HG02981 (cell line): ENCODE measurements around the gene RUNX3.
A peak's percentile ranks its signal among the peaks of the same experiment; 100 is the strongest.

Experiments used
- ATAC-seq: cut with Tn5 transposase; IDR thresholded peaks from one replicate; pipeline ENCODE4 v1.9.1; 2021; ENCODE audit warnings: mild to moderate bottlenecking, moderate library complexity; ENCODE audit not compliant: unreplicated experiment

Gene RUNX3

GRCh38 chr1:24931146-24931467, 1.0 kb upstream of the RUNX3 start:
- no peak for ATAC-seq

GRCh38 chr1:24929398-24930259, 447 bp downstream of the RUNX3 start:
- ATAC-seq: peak; percentile 9

GRCh38 chr1:24928689-24929397, 1.2 kb downstream of the RUNX3 start:
- no peak for ATAC-seq

- ATAC-seq: no peak
Observed at GRCh38 chr1:24927988-24928688, 1.9 kb downstream of the RUNX3 start.

GRCh38 chr1:24927473-24927872, 2.6 kb downstream of the RUNX3 start:
- ATAC-seq: no peak

- ATAC-seq: no peak
Observed at GRCh38 chr1:24926563-24927249, 3.4 kb downstream of the RUNX3 start.

GRCh38 chr1:24925963-24926362, 4.1 kb downstream of the RUNX3 start:
- no peak for ATAC-seq

- ATAC-seq: no peak
Observed at GRCh38 chr1:24925082-24925779, 4.8 kb downstream of the RUNX3 start.

GRCh38 chr1:24923485-24924113, 6.5 kb downstream of the RUNX3 start:
- ATAC-seq: no peak

- ATAC-seq: no peak
Observed at GRCh38 chr1:24921938-24922662, 8.0 kb downstream of the RUNX3 start.

- no peak for ATAC-seq
Observed at GRCh38 chr1:24921412-24921811, 8.7 kb downstream of the RUNX3 start.

- ATAC-seq: no peak
Observed at GRCh38 chr1:24920533-24920925, 9.5 kb downstream of the RUNX3 start.

- ATAC-seq: no peak
Observed at GRCh38 chr1:24919791-24920532, 10.1 kb downstream of the RUNX3 start.

GRCh38 chr1:24918995-24919605, 11.0 kb downstream of the RUNX3 start:
- ATAC-seq: no peak

GRCh38 chr1:24918370-24918769, 11.7 kb downstream of the RUNX3 start:
- ATAC-seq: no peak

- ATAC-seq: no peak
Observed at GRCh38 chr1:24917327-24918074, 12.6 kb downstream of the RUNX3 start.

GRCh38 chr1:24915816-24916602, 14.1 kb downstream of the RUNX3 start:
- ATAC-seq: no peak
